Thyroid gland (tissue), 4 donors: ENCODE measurements around the gene NKD1. TPM values are rescaled to one million over a fixed set of nuclear protein-coding genes. Genes with fewer than 3 reads are reported as not detected.
A peak's percentile ranks its signal among the peaks of the same experiment; 100 is the strongest.

Source experiments
- DNase-seq, 2 donors: peaks; one replicate each; pipeline ENCODE4 v3.0.0-alpha.2; 2019
- H3K27ac ChIP-seq, 3 donors: fragments of 200-600 bp; sonication (generic); 1 replicate in 2 of 3; 2 replicates in 1 of 3; pipeline ENCODE4 v1.5.1; 2016 to 2019; ENCODE audit warnings: mild to moderate bottlenecking in 1 of 3, moderate library complexity in 1 of 3
- H3K27me3 ChIP-seq: fragments of 200-600 bp; sonication (generic); one replicate; pipeline ENCODE4 v1.5.1; 2019
- H3K36me3 ChIP-seq, 2 donors: fragments of 200-600 bp; sonication (generic); one replicate each; pipeline ENCODE4 v1.5.1; 2016 to 2019
- H3K4me1 ChIP-seq, 2 donors: fragments of 200-600 bp; sonication (generic); one replicate each; pipeline ENCODE4 v1.5.1; 2017 to 2019
- H3K4me3 ChIP-seq, 3 donors: fragments of 200-600 bp; sonication (generic); replicated peaks in 1 of 3; 1 replicate in 2 of 3; 2 replicates in 1 of 3; pipeline ENCODE4 v1.5.1; 2016; ENCODE audit warnings: mild to moderate bottlenecking in 1 of 3
- H3K9me3 ChIP-seq: fragments of 200-600 bp; sonication (generic); one replicate; pipeline ENCODE4 v1.5.1; 2017
- CTCF ChIP-seq, 6 experiments: fragments of 200-600 bp in 3 of 6; fragments of 450-650 bp in 3 of 6; sonication (generic) in 3 of 6; IDR thresholded peaks; one replicate each; pipeline ENCODE4 v1.5.1; 2016 to 2019; ENCODE audit warnings: antibody characterized with exemption in 6 of 6, mild to moderate bottlenecking in 2 of 6, inconsistent platforms in 1 of 6, moderate library complexity in 1 of 6
- POLR2A ChIP-seq, 2 donors: fragments of 450-650 bp; IDR thresholded peaks; one replicate each; pipeline ENCODE4 v1.6.1; 2017; ENCODE audit warnings: antibody characterized with exemption in 2 of 2, mild to moderate bottlenecking in 2 of 2, moderate library complexity in 1 of 2
- WGBS, 2 donors: methylation state at CpG; one replicate each; pipeline ENCODE4 v1.1.5; 2017; 5-methylcytosine and 5-hydroxymethylcytosine counted together
- intact Hi-C: fragments of 100-400 bp; cut with DNase I; formaldehyde crosslinking; loops from one replicate; pipeline ENCODE4 v1.15.1; 2023
- total RNA-seq, 4 donors: library from RNA; depleted of rRNA; stranded (reverse); fragments of >200 nt; gene quantifications; one replicate each; pipeline ENCODE4 v1.2.3, GENCODE V29; 2016

The NKD1 gene
- total RNA-seq, 4 donors from 2014 or later: 0.63 to 13.8 (median 1.1) TPM

DNA sequence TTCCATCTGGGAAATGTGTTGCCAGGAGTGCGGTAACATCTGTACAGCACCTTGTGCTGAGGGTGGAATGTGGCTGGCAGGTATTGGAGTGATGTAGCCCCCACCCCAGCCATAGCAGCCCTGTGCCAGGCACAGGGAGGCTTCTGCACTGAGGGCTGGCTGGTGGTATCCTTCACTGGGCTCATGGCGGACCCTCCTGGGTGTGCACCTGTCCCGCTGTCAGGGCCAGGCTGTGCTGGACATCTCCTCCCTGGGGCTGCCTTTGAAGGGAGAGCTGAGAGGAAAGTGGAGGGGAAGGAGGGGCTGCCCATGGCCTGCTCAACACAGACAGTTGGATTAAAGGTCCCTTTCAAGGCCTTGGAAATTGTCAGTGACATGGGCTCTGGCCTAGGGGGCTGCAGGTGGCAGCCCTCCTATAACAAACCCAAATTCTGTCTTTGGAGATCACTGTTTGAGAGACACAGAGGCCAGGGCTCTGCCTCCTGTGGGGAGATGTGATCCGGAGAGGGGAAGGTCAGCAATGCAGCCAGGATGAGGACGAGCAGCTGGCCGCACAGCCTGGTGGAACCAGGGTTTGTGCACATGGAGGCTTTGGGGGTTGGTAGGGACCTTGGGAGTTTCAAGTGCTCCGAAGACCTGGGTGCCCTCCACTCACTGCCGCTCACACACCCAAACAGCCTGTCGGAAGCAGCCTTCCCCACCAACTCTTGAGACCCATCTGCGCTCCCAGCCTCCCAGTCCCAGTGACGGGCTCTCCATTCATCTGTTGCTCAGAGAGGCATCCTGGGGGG, 22.8 kb downstream of the NKD1 start:
- Histone ChIP-seq H3K36me3 (no peaks in the 10 kb centered on the region), H3K27me3 (no peaks in the 10 kb centered on the region), H3K9me3 (no peaks in the 10 kb centered on the region), H3K4me3 (no peak overlapping the region), H3K4me1 (peaks cover 5% of the 10 kb centered on the region in 2 donors), H3K27ac (no peak overlapping the region)
- DNase-seq: no peak
- 95 to 96% methylated on average over 9 to 10 of the region's 11 CpGs for WGBS, 2 donors
- no peak for TF ChIP-seq CTCF (IDR thresholded peaks at IDR 0.05)
- TF ChIP-seq POLR2A (IDR thresholded peaks at IDR 0.05): no peak
- intact Hi-C loops: no loop called here

GRCh38 chr16:50571786-50572185, 23.6 kb downstream of the NKD1 start:
- no peak for DNase-seq
- WGBS, 2 donors: 95% methylated on average over 7 of the region's 7 CpGs
- H3K9me3 ChIP-seq: no peaks in the 10 kb centered on the region
- H3K27ac ChIP-seq: no peak overlapping the region
- H3K27me3 ChIP-seq: no peaks in the 10 kb centered on the region
- H3K4me1 ChIP-seq: peaks cover 5% of the 10 kb centered on the region in 2 donors
- no peak overlapping the region for H3K4me3 ChIP-seq
- intact Hi-C loops: no loop called here
- TF ChIP-seq POLR2A (IDR thresholded peaks at IDR 0.05): no peak
- no peak for TF ChIP-seq CTCF (IDR thresholded peaks at IDR 0.05)
- H3K36me3 ChIP-seq: no peaks in the 10 kb centered on the region

- intact Hi-C loops: no loop called here
- Histone ChIP-seq H3K27me3 (no peaks in the 10 kb centered on the region), H3K4me3 (no peak overlapping the region), H3K36me3 (no peaks in the 10 kb centered on the region), H3K9me3 (no peaks in the 10 kb centered on the region), H3K27ac (no peak overlapping the region), H3K4me1 (peaks cover 5% of the 10 kb centered on the region in 2 donors)
- TF ChIP-seq CTCF (IDR thresholded peaks at IDR 0.05) (no peak), POLR2A (IDR thresholded peaks at IDR 0.05) (no peak)
- no peak for DNase-seq
- WGBS, 2 donors: 96% methylated on average over 7 of the region's 7 CpGs
Observed at GRCh38 chr16:50572700-50573099, 24.5 kb downstream of the NKD1 start.

DNA sequence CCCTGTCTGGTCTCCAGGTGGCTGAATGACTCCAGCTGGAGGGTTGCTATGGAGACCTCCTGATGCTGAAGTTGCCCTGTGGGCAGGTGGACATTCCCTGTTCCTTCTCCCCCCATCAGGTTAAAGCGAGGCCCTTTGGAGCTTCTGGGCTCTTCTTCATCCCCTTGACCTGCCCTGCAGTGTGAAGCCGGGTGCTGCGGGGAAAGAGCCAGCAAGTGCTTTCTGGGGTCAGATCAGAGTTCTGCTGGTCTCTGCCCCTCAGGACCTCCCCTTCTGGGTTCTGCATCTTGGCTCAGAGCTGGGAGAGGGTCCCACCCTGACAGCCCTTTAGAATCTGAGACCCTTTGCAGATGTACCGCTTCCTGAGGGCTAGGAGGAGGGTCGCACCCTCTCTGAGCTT, 25.1 kb downstream of the NKD1 start:
- TF ChIP-seq POLR2A (IDR thresholded peaks at IDR 0.05) (no peak), CTCF (IDR thresholded peaks at IDR 0.05) (no peak)
- intact Hi-C loops: no loop called here
- no peak overlapping the region for H3K27ac ChIP-seq
- H3K36me3 ChIP-seq: no peaks in the 10 kb centered on the region
- no peaks in the 10 kb centered on the region for H3K27me3 ChIP-seq
- WGBS, 2 donors: 92 to 95% methylated on average over 4 to 5 of the region's 5 CpGs
- H3K4me3 ChIP-seq: no peak overlapping the region
- no peak for DNase-seq
- H3K4me1 ChIP-seq: peaks cover 5% of the 10 kb centered on the region in 2 donors
- H3K9me3 ChIP-seq: no peaks in the 10 kb centered on the region

GRCh38 chr16:50573947-50574744, 25.9 kb downstream of the NKD1 start:
- H3K27ac ChIP-seq: peak overlapping the region in 1 of 3 donors; percentile 37
- WGBS, 2 donors: 48 to 57% methylated on average over 6 to 14 of the region's 14 CpGs
- H3K27me3 ChIP-seq: no peaks in the 10 kb centered on the region
- no peaks in the 10 kb centered on the region for H3K9me3 ChIP-seq
- H3K4me3 ChIP-seq: no peak overlapping the region
- peaks cover 5% of the 10 kb centered on the region in 2 donors for H3K4me1 ChIP-seq
- H3K36me3 ChIP-seq: no peaks in the 10 kb centered on the region
- intact Hi-C loops: no loop called here
- no peak for DNase-seq
- TF ChIP-seq POLR2A (IDR thresholded peaks at IDR 0.05): no peak
- no peak for TF ChIP-seq CTCF (IDR thresholded peaks at IDR 0.05)
